Esophagus squamous epithelium (tissue), 5 donors: ENCODE measurements around the gene FGD4. TPM values are rescaled to one million over a fixed set of nuclear protein-coding genes. Genes with fewer than 3 reads are reported as not detected.
"Not testable (repeated sequence)": the region's sequence is repeated elsewhere in the genome, so short reads cannot be mapped to it uniquely, and the experiment has no call there.

ENCODE experiments used
- DNase-seq: peaks from one replicate; lab custom pipeline; 2025; lab: John Stamatoyannopoulos, UW
- H3K27ac ChIP-seq, 4 donors: fragments of 200-600 bp; sonication (generic); one replicate each; pipeline ENCODE4 v1.5.1; 2016 to 2019; ENCODE audit warnings: mild to moderate bottlenecking in 1 of 4
- H3K27me3 ChIP-seq, 4 donors: fragments of 200-600 bp; sonication (generic); 1 replicate in 3 of 4; 2 replicates in 1 of 4; pipeline versions ENCODE4 v1.5.1 to v1.6.0; 2017 to 2021; ENCODE audit warnings: antibody characterized with exemption in 1 of 4
- H3K36me3 ChIP-seq, 3 donors: fragments of 200-600 bp; sonication (generic); one replicate each; pipeline ENCODE4 v1.5.1; 2016 to 2019
- H3K4me1 ChIP-seq, 3 donors: fragments of 200-600 bp; sonication (generic); one replicate each; pipeline ENCODE4 v1.5.1; 2017 to 2019
- H3K4me3 ChIP-seq, 4 donors: fragments of 200-600 bp; sonication (generic); 1 replicate in 3 of 4; 2 replicates in 1 of 4; pipeline ENCODE4 v1.5.1; 2016 to 2019; ENCODE audit warnings: mild to moderate bottlenecking in 2 of 4, moderate library complexity in 1 of 4
- H3K9me3 ChIP-seq, 3 donors: fragments of 200-600 bp; sonication (generic); one replicate each; pipeline ENCODE4 v1.5.1; 2016 to 2019
- CTCF ChIP-seq, 6 experiments: fragments of 450-650 bp in 4 of 6; fragments of 200-600 bp in 2 of 6; sonication (generic) in 2 of 6; IDR thresholded peaks; one replicate each; pipeline ENCODE4 v1.5.1; 2016 to 2019; ENCODE audit warnings: antibody characterized with exemption in 6 of 6, mild to moderate bottlenecking in 4 of 6, moderate library complexity in 4 of 6
- POLR2A ChIP-seq, 4 donors: fragments of 450-650 bp; IDR thresholded peaks; one replicate each; pipeline ENCODE4 v1.6.1; 2017; ENCODE audit warnings: antibody characterized with exemption in 4 of 4, mild to moderate bottlenecking in 4 of 4, moderate library complexity in 3 of 4
- WGBS, 2 donors: methylation state at CpG; one replicate each; pipeline ENCODE4 v1.1.5; 2018; 5-methylcytosine and 5-hydroxymethylcytosine counted together
- intact Hi-C: fragments of 100-400 bp; cut with DNase I; formaldehyde crosslinking; loops from one replicate; pipeline ENCODE4 v1.15.0; 2022
- total RNA-seq, 4 donors: library from RNA; depleted of rRNA; stranded (reverse); fragments of >200 nt; gene quantifications; one replicate each; pipeline ENCODE4 v1.1.0, GENCODE V29; 2016
- donor health status: DM: yes; HTN: yes; CAD: no.

FGD4 gene
- total RNA-seq, 4 donors from 2014 or later = 17.0 to 49.8 (median 25.6) TPM

- H3K27ac ChIP-seq = peak overlapping the region in 2 of 4 donors; percentile 62 to 64
- H3K27me3 ChIP-seq = no peaks in the 10 kb centered on the region
- 87 to 95% methylated on average over 4 of the region's 4 CpGs for WGBS, 2 donors
- intact Hi-C loops = no loop called here
- H3K4me1 ChIP-seq = peaks cover 6 to 43% (median 25%) of the 10 kb centered on the region in 3 donors
- DNase-seq = no peak
- peaks cover 0 to 19% (median 5%) of the 10 kb centered on the region in 3 donors for H3K36me3 ChIP-seq
- TF ChIP-seq POLR2A (IDR thresholded peaks at IDR 0.05) (no peak), CTCF (IDR thresholded peaks at IDR 0.05) (no peak)
- H3K4me3 ChIP-seq = no peak overlapping the region
- no peaks in the 10 kb centered on the region for H3K9me3 ChIP-seq
These were observed 161.2 kb downstream of the FGD4 start for GRCh38 chr12:32560520-32560919.

GRCh38 chr12:32561931-32562341 is 162.6 kb downstream of the FGD4 start:
- Histone ChIP-seq H3K27me3 (no peaks in the 10 kb centered on the region), H3K36me3 (peaks cover 0 to 25% (median 5%) of the 10 kb centered on the region in 3 donors), H3K4me1 (peaks cover 6 to 48% (median 28%) of the 10 kb centered on the region in 3 donors), H3K9me3 (no peaks in the 10 kb centered on the region), H3K27ac (peak overlapping the region in 3 of 4 donors; percentile 63 to 73 (median 70)), H3K4me3 (no peak overlapping the region)
- intact Hi-C loops = no loop called here
- no peak for TF ChIP-seq CTCF (IDR thresholded peaks at IDR 0.05)
- no peak for TF ChIP-seq POLR2A (IDR thresholded peaks at IDR 0.05)
- WGBS, 2 donors = 68 to 77% methylated on average over 11 of the region's 11 CpGs
- DNase-seq = no peak

- H3K27me3 ChIP-seq, DNase-seq, H3K9me3 ChIP-seq, intact Hi-C loops, H3K4me3 ChIP-seq: not testable (repeated sequence)
- peak overlapping the region in 3 of 4 donors; percentile 63 to 73 (median 70) for H3K27ac ChIP-seq
- 60 to 67% methylated on average over 3 to 6 of the region's 6 CpGs for WGBS, 2 donors
- H3K36me3 ChIP-seq = peaks cover 0 to 23% (median 5%) of the 10 kb centered on the region in 3 donors
- peaks cover 6 to 53% (median 30%) of the 10 kb centered on the region in 3 donors for H3K4me1 ChIP-seq
These were observed 163.1 kb downstream of the FGD4 start for GRCh38 chr12:32562413-32562812.

- intact Hi-C loops = no loop called here
- no peak overlapping the region for H3K4me3 ChIP-seq
- TF ChIP-seq CTCF (IDR thresholded peaks at IDR 0.05) (no peak), POLR2A (IDR thresholded peaks at IDR 0.05) (no peak)
- 47 to 64% methylated on average over 2 of the region's 2 CpGs for WGBS, 2 donors
- H3K4me1 ChIP-seq = peaks cover 0 to 42% (median 27%) of the 10 kb centered on the region in 3 donors
- H3K27ac ChIP-seq = peak overlapping the region in 3 of 4 donors; percentile 0 to 55 (median 35)
- peaks cover 0 to 23% (median 5%) of the 10 kb centered on the region in 3 donors for H3K36me3 ChIP-seq
- no peaks in the 10 kb centered on the region for H3K9me3 ChIP-seq
- H3K27me3 ChIP-seq = no peaks in the 10 kb centered on the region
- DNase-seq = no peak
These were observed 167.4 kb downstream of the FGD4 start for GRCh38 chr12:32566663-32567295.

GRCh38 chr12:32567296-32567674 is 167.9 kb downstream of the FGD4 start:
- Histone ChIP-seq H3K9me3 (no peaks in the 10 kb centered on the region), H3K36me3 (peaks cover 0 to 23% (median 5%) of the 10 kb centered on the region in 3 donors), H3K27me3 (no peaks in the 10 kb centered on the region), H3K27ac (peak overlapping the region in 3 of 4 donors; percentile 0 to 55 (median 35)), H3K4me1 (peaks cover 0 to 40% (median 22%) of the 10 kb centered on the region in 3 donors), H3K4me3 (no peak overlapping the region)
- no peak for DNase-seq
- intact Hi-C loops = no loop called here
- TF ChIP-seq POLR2A (IDR thresholded peaks at IDR 0.05) = no peak
- TF ChIP-seq CTCF (IDR thresholded peaks at IDR 0.05) = no peak
- 65 to 73% methylated on average over 6 of the region's 6 CpGs for WGBS, 2 donors
